A549 treated with RU486 at 1 μM for 4 hours (cell line): Measurements from ENCODE around the gene C15orf61. TPM values are rescaled to one million over a fixed set of nuclear protein-coding genes. Genes with fewer than 3 reads are reported as not detected.

Experiments used
- total RNA-seq: library from RNA; stranded (reverse); fragments of 200-300 nt; extraction: Qiagen RNA extraction; gene quantifications from 5 replicates; pipeline ENCODE4 v1.2.3, GENCODE V29; 2022; ENCODE audit warnings: low read depth

Gene C15orf61
- 3.2 to 5.1 TPM (median 4.0 TPM) in 5 replicates for total RNA-seq

DNA sequence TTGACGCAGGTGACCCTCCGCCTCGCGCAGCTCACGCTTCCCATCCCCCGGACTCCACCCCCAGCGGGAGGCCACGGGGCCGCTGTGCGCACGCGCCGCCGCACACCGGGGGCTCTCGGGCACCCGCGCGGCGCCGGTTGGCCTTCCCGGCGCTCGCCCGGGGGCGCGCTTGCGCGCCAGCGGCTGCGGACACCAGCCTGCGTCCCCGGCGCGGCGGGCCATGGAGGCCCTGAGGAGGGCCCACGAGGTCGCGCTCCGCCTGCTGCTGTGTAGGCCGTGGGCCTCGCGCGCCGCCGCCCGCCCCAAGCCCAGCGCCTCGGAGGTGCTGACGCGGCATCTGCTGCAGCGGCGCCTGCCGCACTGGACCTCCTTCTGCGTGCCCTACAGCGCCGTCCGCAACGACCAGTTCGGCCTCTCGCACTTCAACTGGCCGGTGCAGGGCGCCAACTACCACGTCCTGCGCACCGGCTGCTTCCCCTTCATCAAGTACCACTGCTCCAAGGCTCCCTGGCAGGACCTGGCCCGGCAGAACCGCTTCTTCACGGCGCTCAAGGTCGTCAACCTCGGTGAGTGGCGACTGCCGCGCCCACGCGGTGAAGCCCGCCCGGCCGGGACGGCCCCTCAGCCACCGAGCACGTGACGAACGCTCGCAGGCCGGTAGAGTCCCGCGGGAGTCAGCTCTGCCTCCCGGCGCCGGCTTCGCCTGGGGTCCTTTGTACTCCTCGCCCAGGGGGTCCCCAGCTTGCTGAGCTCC lies at the start of gene C15orf61:
C15orf61 (plus strand) TSS at position 103 of the 754 bp plus-strand sequence; CDS start at position 221, 118 bp downstream.

GRCh38 chr15:67542420-67543347 lies 21.8 kb downstream of the C15orf61 start, which contains the start of gene MAP2K5:
Gene MAP2K5, plus strand, starts transcription at chr15:67542703. Its CDS starts 633 bp downstream, at chr15:67543336.

Other genes starting within 250 kb of the C15orf61 start
- 9.8 to 12.3 TPM (median 11.9 TPM) in 5 replicates for gene MAP2K5, start 21.6 kb downstream of the C15orf61 start, total RNA-seq